Islet of Langerhans (tissue), 1 donor: ENCODE measurements around the gene EPHB3.

Source experiments
- FAIRE-seq: peaks from one replicate; lab custom pipeline; 2011; peaks lifted over from hg19 to GRCh38; lab: Jason Lieb, UNC

The EPHB3 gene

GRCh38 chr3:184626923-184627322 is 65.3 kb downstream of the EPHB3 start:
- no peak for FAIRE-seq

GRCh38 chr3:184629555-184630160 is 68.1 kb downstream of the EPHB3 start:
- no peak for FAIRE-seq

DNA sequence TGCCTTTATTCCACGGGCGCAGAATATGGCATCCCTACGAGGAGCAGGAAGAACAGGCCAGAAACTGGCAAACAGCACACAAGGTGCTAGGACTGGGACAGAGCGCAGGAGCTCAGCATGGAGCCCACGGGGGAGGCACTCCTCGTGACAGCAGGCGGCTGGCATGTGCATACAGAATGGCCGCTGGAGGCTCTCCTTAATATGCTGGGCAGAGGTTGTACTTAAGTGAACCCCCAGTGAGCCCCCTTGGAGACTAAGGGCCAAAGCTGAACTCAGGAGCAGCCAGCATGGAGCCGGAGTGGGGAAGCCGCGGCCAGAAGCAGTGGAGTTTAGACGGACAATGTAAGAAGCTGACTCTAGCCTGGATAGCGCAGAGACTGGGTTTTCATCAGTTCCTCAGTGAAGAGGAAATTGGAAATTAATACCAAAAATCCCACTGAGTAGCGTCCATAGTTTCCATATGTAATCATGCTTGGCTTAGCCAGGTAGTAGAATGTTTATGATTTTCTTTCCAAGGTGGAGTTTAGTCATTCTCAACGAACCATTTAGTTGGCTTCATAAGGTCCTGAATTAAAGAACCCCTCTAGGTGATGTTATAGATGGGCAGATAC is 69.4 kb downstream of the EPHB3 start:
- no peak for FAIRE-seq

GRCh38 chr3:184631472-184631861 is 69.9 kb downstream of the EPHB3 start:
- FAIRE-seq: no peak
